Femur (tissue), 1 donor: ENCODE measurements around the gene LUC7L2.
"Not testable (repeated sequence)": the region's sequence is repeated elsewhere in the genome, so short reads cannot be mapped to it uniquely, and the experiment has no call there.

Experiments used
- DNase-seq: peaks from one replicate; pipeline ENCODE4 v3.0.0-alpha.2; 2017

Gene LUC7L2

DNA sequence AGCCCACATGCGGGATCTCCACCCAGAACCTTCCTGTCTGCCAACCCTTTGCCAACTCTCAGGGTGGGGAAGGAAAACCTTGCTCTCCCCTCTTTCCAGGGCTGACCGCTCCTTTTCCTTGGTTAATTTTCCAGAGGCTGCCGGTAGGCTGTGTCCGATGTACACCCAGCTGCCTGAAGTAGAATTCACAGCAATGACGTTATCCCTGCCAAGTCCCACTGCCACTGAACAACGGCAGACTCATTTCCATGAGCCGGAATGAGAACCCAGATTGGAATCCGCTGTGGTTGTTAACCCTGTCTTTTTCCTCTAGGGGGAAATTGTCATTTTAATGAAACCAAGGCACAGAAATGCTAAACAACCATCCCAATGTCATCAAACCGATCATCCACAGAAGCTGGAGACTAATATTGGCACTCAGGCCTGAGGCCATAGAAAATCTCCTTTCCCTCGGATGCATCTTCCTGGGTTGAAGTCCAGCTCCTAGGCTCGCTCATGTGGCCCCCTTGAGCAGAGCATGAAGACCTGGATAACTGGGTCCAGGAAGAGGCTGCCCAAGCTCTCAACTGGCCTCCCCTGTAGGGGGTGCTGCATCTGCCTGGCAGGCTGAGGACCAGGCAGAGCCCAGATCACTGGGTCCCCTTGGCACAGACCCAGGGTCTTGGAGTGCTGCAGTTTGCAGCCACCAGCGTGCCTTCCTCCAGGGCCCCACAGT is 93.4 kb downstream of the LUC7L2 start:
- no peak for DNase-seq

DNA sequence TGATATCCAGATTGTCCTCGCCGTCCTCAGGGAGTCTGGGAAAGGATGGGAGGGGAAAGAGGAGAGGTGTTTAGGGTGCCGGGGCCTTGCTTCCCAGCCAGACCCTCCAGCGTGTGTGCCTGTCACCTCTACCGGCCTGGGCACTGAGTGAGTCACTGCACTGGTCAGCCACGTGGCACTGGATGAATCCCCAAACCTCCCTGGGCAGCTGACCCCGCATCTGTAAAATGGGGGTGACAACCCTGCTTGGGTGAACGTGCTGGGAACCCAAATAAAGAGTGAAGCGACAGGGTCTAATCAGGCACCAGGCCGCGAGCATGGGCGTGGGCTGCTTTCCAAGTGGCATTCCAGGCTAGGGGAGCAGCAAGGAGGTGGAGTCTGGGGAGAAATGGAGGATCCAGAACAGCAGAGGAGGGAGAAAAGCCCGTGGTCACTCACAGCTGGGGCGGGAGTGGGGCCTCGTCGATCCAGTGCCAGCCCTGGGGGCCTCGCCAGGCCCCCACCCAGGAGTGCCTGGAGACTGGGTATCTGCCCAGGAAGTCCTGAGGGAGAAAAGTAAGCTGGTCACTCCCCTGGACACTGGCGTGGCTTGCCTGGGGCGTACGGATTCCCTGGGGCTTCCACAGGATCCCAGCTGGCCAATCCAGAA is 94.1 kb downstream of the LUC7L2 start:
- no peak for DNase-seq

DNA sequence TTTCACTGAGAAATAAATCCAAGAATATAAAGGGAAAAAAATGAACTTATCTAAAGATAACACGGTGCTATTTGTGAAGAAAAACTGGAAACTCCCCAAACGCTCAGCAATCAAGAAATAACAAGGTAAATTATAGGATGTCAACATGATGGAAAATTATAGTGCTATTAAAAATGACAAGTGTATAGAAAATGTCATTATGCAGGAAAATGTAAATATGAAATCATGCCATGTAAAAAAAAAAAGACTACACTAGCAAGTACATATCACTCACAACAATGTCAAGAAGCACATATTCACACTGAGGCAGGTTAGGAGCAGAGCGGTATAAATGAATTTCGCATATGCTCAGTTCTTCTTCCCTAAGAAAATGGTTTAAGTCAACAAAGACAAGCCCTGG is 96.1 kb downstream of the LUC7L2 start:
- DNase-seq = no peak

DNA sequence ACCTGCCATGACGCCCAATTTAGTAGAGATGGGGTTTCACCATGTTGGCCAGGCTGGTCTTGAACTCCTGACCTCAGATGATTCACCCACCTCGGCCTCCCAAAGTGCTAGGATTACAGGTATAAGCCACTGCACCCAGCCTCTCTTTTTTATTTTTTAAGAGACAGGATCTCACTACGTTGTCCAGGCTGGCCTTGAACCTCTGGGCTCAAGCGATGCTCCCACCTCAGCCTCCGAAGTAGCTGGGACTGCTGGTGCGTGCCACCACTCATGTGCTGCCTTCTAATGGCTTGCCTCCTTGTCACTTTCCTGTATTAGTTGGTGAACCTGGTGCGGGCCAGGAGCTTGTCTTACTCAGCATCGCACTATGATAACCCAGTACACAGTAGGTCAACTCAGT is 96.8 kb downstream of the LUC7L2 start:
- DNase-seq = no peak

DNA sequence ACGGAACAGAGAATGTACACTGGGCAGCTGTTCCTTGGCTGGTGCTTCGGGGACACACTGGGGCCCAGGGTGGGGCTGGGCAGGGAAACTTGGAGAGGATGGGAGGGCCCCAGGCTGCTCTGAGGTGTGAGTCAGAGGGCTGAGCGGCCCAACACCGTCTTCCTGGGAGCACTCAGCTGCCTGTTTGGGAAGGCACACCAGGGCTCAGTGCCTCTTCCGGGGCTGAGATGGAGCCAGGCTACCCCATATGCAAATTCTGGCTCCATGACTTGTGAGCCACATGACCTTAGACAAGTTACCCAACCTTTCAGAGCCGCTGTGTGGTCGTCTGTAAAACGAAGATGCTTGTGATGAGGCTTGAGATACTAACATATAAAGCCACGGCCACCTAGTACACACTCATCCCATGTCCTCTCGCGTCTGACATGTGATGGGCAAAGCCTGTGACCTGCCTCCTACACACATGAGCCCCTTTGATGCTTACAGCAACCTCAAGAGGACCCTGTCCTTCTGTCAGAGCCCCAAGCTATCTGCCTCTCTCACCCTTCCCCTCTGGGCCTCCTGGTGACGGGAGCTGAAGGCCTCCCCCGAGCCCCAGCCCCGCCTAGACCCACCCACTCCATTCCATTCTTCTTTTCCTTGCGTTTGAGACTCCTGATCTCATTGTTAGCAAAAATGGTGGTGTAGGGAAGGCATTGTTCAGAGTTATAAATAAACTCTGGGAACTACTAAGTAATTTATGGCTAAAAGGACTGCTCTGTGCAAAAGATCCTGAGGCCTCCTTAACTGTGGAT is 97.7 kb downstream of the LUC7L2 start:
- no peak for DNase-seq

DNA sequence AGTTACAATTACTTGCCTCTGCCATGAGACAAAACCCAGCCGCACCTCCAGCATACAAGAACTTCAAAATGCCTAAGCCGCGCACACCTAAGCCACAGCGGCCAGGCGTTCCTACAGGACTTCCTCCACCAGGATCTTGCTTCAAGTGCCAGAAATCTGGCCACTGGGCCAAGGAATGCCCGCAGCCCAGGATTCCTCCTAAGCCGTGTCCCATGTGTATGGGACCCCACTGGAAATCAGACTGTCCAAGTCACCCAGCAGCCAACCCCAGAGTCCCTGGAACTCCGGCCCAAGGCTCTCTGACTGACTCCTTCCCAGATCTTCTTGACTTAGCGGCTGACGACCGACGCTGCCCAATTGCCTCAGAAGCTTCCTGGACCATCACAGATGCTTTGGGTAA is 103.7 kb downstream of the LUC7L2 start:
- DNase-seq = not testable (repeated sequence)

DNA sequence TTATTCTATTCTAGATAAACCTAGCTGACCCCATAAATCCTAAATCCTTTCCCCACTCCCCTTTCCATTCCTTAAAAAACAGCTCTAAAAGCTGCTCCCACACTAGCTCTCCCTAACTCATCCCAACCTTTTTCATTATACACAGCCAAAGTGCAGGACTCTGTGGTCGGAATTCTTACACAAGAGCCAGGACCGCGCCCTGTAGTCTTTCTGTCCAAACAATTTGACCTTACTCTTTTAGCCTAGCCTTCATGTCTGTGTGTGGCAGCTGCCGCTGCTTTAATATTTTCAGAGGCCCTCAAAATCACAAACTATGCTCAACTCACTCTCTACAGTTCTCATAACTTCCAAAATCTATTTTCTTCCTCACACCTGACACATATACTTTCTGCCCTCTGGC is 104.8 kb downstream of the LUC7L2 start:
- not testable (repeated sequence) for DNase-seq

DNA sequence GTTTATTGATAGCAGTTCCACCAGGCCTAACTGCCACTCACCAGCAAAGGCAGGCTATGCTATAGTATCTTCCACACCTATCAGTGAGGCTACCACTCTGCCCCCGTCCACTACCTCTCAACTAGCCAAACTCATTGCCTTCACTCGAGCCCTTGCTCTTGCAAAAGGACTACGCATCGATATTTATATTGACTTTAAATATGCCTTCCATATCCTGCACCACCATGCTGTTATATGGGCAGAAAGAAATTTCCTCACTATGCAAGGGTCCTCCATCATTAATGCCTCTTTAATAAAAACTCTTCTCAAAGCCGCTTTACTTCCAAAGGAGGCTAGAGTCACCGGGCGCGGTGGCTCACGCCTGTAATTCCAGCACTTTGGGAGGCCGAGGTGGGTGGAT is 105.4 kb downstream of the LUC7L2 start:
- DNase-seq = not testable (repeated sequence)

DNA sequence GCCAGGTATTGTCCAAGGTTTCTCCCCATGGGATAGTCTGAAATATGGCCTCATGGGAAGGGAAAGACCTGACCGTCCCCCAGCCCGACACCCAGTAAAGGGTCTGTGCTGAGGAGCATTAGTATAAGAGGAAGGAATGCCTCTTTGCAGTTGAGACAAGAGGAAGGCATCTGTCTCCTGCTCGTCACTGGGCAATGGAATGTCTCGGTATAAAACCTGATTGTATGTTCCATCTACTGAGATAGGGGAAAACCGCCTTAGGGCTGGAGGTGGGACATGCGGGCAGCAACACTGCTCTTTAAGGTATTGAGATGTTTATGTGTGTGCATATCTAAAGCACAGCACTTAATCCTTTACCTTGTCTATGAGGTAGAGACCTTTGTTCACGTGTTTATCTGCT is 108.0 kb downstream of the LUC7L2 start:
- DNase-seq = not testable (repeated sequence)

DNA sequence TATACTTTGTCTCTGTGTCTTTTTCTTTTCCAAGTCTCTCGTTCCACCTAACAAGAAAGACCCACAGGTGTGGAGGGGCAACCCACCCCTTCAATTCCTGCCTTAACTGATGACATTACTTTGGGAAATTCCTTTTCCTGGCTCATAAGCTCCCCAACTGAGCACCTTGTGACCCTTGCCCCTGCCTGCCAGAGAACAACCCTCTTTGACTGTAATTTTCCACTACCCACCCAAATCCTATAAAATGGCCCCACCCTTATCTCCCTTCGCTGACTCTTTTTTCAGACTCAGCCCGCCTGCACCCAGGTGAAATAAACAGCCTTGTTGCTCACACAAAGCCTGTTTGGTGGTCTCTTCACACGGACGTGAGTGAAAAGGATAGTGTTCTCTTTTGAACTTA is 108.6 kb downstream of the LUC7L2 start:
- DNase-seq = not testable (repeated sequence)

DNA sequence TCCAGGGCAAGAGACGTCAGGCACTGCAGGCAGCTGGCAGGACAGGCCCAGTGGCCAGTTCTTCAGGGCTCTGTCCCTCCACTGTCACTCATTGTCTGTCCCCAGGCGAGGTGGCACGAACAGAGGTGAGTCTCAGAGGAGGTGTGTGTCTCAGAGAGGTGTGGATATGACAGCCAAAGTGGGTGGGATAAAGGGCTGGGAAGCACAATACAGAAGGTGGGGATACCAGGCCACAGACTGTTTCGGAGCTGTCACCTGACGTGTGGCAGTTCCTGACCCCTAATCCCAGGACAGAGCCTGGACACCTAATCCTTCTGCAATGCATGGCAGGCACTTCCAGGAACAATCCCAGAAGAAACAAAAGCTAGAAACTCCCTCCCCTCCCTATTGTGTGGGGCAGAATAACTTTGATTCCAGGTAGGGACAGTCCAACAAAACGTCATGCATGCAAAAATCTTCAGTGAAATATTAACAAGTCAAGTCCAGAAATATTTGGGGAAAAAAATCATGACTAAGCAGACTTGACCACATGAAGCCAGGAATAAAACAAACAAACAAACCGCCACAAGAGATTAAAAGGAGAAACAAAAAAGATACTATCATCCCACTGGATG is 112.2 kb downstream of the LUC7L2 start:
- no peak for DNase-seq
